ENCODE data around the gene EML4. TPM values are rescaled to one million over a fixed set of nuclear protein-coding genes. Genes with fewer than 3 reads are reported as not detected.

The EML4 gene
- total RNA-seq, 1 experiment from 2014 or later, result 38.3 TPM

- H3K9me2 ChIP-seq (replicated peaks; ENCODE audit: low read length), result no peaks in the 10 kb centered on the region
- DNase-seq (peak; percentile 48), ATAC-seq (peak; percentile 48; the same call in 1 of the 2 replicates)
- H3K4me2 ChIP-seq (ENCODE audit: low read length), result no peak overlapping the region
- POLR2A ChIA-PET (ENCODE audit: unreplicated experiment), result no interaction called here
- no peak overlapping the region for H2AFZ ChIP-seq (ENCODE audit: low read length)
- H3F3A ChIP-seq (ENCODE audit: low read length, unreplicated experiment), result no peaks in the 10 kb centered on the region
- no peaks in the 10 kb centered on the region for H3K79me2 ChIP-seq (ENCODE audit: low read length)
- no peaks in the 10 kb centered on the region for H4K20me1 ChIP-seq (ENCODE audit: low read length)
- H3K4me1 ChIP-seq (ENCODE audit: insufficient read depth, low read length), result peaks cover 9% of the 10 kb centered on the region
- H3K36me3 ChIP-seq (ENCODE audit: low read depth, low read length), result peaks cover 21% of the 10 kb centered on the region; the same call in 1 of the 2 replicates
- intact Hi-C loops (cut with micrococcal nuclease), result loop anchor here (1.0 to 5.0 kb wide), 4 partner anchors 91 to 461 kb away; no protein-coding TSS in a partner anchor
- CTCF ChIA-PET, result interaction anchor here (0.5 to 1.8 kb wide), 10 partner anchors 9 to 475 kb away, joined by 3 to 9 read pairs (median 4); no protein-coding TSS in a partner anchor
- no peak overlapping the region for H3K9ac ChIP-seq (ENCODE audit: low read length)
- no TSS peak for BruUV-seq (replicated peaks)
- H3K4me3 ChIP-seq (ENCODE audit: low read length), result no peak overlapping the region
- TF ChIP-seq CTCF (conservative IDR thresholded peaks at IDR 0.05; ENCODE audit: low read depth, low read length), result peak; percentile 77
- no peak for TF ChIP-seq EZH2phosphoT487 (IDR thresholded peaks at IDR 0.05; ENCODE audit: borderline replicate concordance, low read length)
- no peaks in the 10 kb centered on the region for H3K9me3 ChIP-seq (ENCODE audit: low read length)
- H3K27me3 ChIP-seq (ENCODE audit: low read length), result no peaks in the 10 kb centered on the region
- H3K27ac ChIP-seq (ENCODE audit: low read length), result no peak overlapping the region
Measured at GRCh38 chr2:42328148-42328833, 159.1 kb downstream of the EML4 start.

- Histone ChIP-seq H3K9me2 (replicated peaks; ENCODE audit: low read length) (no peaks in the 10 kb centered on the region), H2AFZ (ENCODE audit: low read length) (no peak overlapping the region), H3F3A (ENCODE audit: low read length, unreplicated experiment) (no peaks in the 10 kb centered on the region), H3K36me3 (ENCODE audit: low read depth, low read length) (peaks cover 24% of the 10 kb centered on the region; the same call in 1 of the 2 replicates), H3K9me3 (ENCODE audit: low read length) (no peaks in the 10 kb centered on the region), H3K27ac (ENCODE audit: low read length) (no peak overlapping the region), H3K9ac (ENCODE audit: low read length) (no peak overlapping the region), H4K20me1 (ENCODE audit: low read length) (no peaks in the 10 kb centered on the region), H3K4me3 (ENCODE audit: low read length) (no peak overlapping the region), H3K4me2 (ENCODE audit: low read length) (no peak overlapping the region), H3K4me1 (ENCODE audit: insufficient read depth, low read length) (peaks cover 9% of the 10 kb centered on the region), H3K79me2 (ENCODE audit: low read length) (no peaks in the 10 kb centered on the region), H3K27me3 (ENCODE audit: low read length) (no peaks in the 10 kb centered on the region)
- ChIA-PET CTCF (interaction anchor here (0.6 to 1.8 kb wide), 9 partner anchors 9 to 475 kb away, joined by 3 to 9 read pairs (median 5); no protein-coding TSS in a partner anchor), POLR2A (ENCODE audit: unreplicated experiment) (interaction anchor here (0.6 kb wide), 1 partner anchor 234 kb away, joined by 3 read pairs; no protein-coding TSS in a partner anchor)
- no TSS peak for BruUV-seq (replicated peaks)
- intact Hi-C loops (cut with micrococcal nuclease), result loop anchor here (1.0 to 5.0 kb wide), 4 partner anchors 92 to 462 kb away; no protein-coding TSS in a partner anchor
- ATAC-seq (no peak), DNase-seq (no peak)
- TF ChIP-seq CTCF (conservative IDR thresholded peaks at IDR 0.05; ENCODE audit: low read depth, low read length), result no peak
- TF ChIP-seq EZH2 (IDR thresholded peaks at IDR 0.05; ENCODE audit: low read length, unreplicated experiment), result no peak
- TF ChIP-seq EZH2phosphoT487 (IDR thresholded peaks at IDR 0.05; ENCODE audit: borderline replicate concordance, low read length), result no peak
Measured at GRCh38 chr2:42328923-42329322, 159.8 kb downstream of the EML4 start.

GRCh38 chr2:42329736-42330135 lies 160.6 kb downstream of the EML4 start:
- TF ChIP-seq EZH2 (IDR thresholded peaks at IDR 0.05; ENCODE audit: low read length, unreplicated experiment) (no peak), EZH2phosphoT487 (IDR thresholded peaks at IDR 0.05; ENCODE audit: borderline replicate concordance, low read length) (no peak)
- Histone ChIP-seq H3K4me1 (ENCODE audit: insufficient read depth, low read length) (peaks cover 9% of the 10 kb centered on the region), H3K27me3 (ENCODE audit: low read length) (no peaks in the 10 kb centered on the region), H3K9me2 (replicated peaks; ENCODE audit: low read length) (no peaks in the 10 kb centered on the region), H3K79me2 (ENCODE audit: low read length) (no peaks in the 10 kb centered on the region), H3K4me3 (ENCODE audit: low read length) (no peak overlapping the region), H4K20me1 (ENCODE audit: low read length) (no peaks in the 10 kb centered on the region), H3F3A (ENCODE audit: low read length, unreplicated experiment) (no peaks in the 10 kb centered on the region), H3K9ac (ENCODE audit: low read length) (no peak overlapping the region), H3K36me3 (ENCODE audit: low read depth, low read length) (peaks cover 24% of the 10 kb centered on the region; the same call in 1 of the 2 replicates), H3K27ac (ENCODE audit: low read length) (no peak overlapping the region), H2AFZ (ENCODE audit: low read length) (no peak overlapping the region), H3K4me2 (ENCODE audit: low read length) (no peak overlapping the region), H3K9me3 (ENCODE audit: low read length) (no peaks in the 10 kb centered on the region)
- DNase-seq, result no peak
- ATAC-seq, result no peak
- no TSS peak for BruUV-seq (replicated peaks)
- intact Hi-C loops (cut with micrococcal nuclease), result loop anchor here (5.0 kb wide), 3 partner anchors 92 to 462 kb away; no protein-coding TSS in a partner anchor
- ChIA-PET POLR2A (ENCODE audit: unreplicated experiment) (no interaction called here), CTCF (interaction anchor here (1.8 kb wide), 1 partner anchor 242 kb away, joined by 9 read pairs; no protein-coding TSS in a partner anchor)
